Natural killer cell treated with Interleukin-12 subunit alpha and Interleukin-12 subunit beta and Interleukin-15 and Interleukin-18, amount 100 ng/mL, for 72 hours (primary cell): ENCODE measurements around the gene LRMDA. TPM values are rescaled to one million over a fixed set of nuclear protein-coding genes. Genes with fewer than 3 reads are reported as not detected.

Experiments
- ATAC-seq, 2 donors: fragments of 150-1000 bp; cut with Tn5 transposase in 1 of 2; sonication (Bioruptor Pico), chemical (Tn5 transposase) in 1 of 2; 2 replicates each; pipeline ENCODE4 v1.10.0; 2021
- DNase-seq: peaks from one replicate; pipeline ENCODE4 v3.0.0; 2022; ENCODE audit warnings: low spot score
- H3K27ac Mint-ChIP-seq, 2 donors: 1 replicate in 1 of 2; 2 replicates in 1 of 2; pipeline ENCODE4 v1.8.0; 2022; ENCODE audit warnings: mixed read lengths in 2 of 2, mild to moderate bottlenecking in 1 of 2, moderate library complexity in 1 of 2
- H3K27me3 Mint-ChIP-seq, 2 donors: 1 replicate in 1 of 2; 2 replicates in 1 of 2; pipeline ENCODE4 v1.8.0; 2022; ENCODE audit warnings: mixed read lengths in 2 of 2
- H3K36me3 Mint-ChIP-seq: one replicate; pipeline ENCODE4 v1.8.0; 2022; ENCODE audit warnings: mixed read lengths
- H3K4me1 Mint-ChIP-seq, 2 donors: 1 replicate in 1 of 2; 2 replicates in 1 of 2; pipeline ENCODE4 v1.8.0; 2022; ENCODE audit warnings: low read depth in 2 of 2, mixed read lengths in 2 of 2, mild to moderate bottlenecking in 1 of 2
- H3K4me3 Mint-ChIP-seq: one replicate; pipeline ENCODE4 v1.8.0; 2022; ENCODE audit warnings: mixed read lengths
- H3K9me3 Mint-ChIP-seq: 2 replicates; pipeline ENCODE4 v1.8.0; 2022; ENCODE audit warnings: mixed read lengths
- total RNA-seq, 2 donors: library from RNA; stranded (reverse); gene quantifications; one replicate each; pipeline ENCODE4 v1.2.3, GENCODE V29; 2022

The LRMDA gene
- total RNA-seq, 2 donors from 2014 or later, result 0.92 to 1.8 TPM

- DNase-seq, result no peak
- H3K9me3 Mint-ChIP-seq, result no peaks in the 10 kb centered on the region
- H3K4me1 Mint-ChIP-seq, result no peaks in the 10 kb centered on the region
- H3K27me3 Mint-ChIP-seq, result peaks cover 9 to 24% of the 10 kb centered on the region in 2 donors
- no peaks in the 10 kb centered on the region for H3K36me3 Mint-ChIP-seq
- H3K4me3 Mint-ChIP-seq, result no peak overlapping the region
- no peak for ATAC-seq
- no peak overlapping the region for H3K27ac Mint-ChIP-seq
These were observed 174.9 kb downstream of the LRMDA start for GRCh38 chr10:75606203-75606779.

GRCh38 chr10:75607576-75607975 lies 176.2 kb downstream of the LRMDA start:
- Mint-ChIP-seq H3K27ac (no peak overlapping the region), H3K27me3 (peaks cover 9 to 13% of the 10 kb centered on the region in 2 donors), H3K4me1 (no peaks in the 10 kb centered on the region), H3K9me3 (no peaks in the 10 kb centered on the region), H3K4me3 (no peak overlapping the region), H3K36me3 (no peaks in the 10 kb centered on the region)
- ATAC-seq (no peak), DNase-seq (no peak)

GRCh38 chr10:75610183-75610582 lies 178.8 kb downstream of the LRMDA start:
- Mint-ChIP-seq H3K27ac (no peak overlapping the region), H3K36me3 (no peaks in the 10 kb centered on the region), H3K9me3 (no peaks in the 10 kb centered on the region), H3K27me3 (peaks cover 18 to 27% of the 10 kb centered on the region in 2 donors), H3K4me3 (no peak overlapping the region), H3K4me1 (no peaks in the 10 kb centered on the region)
- DNase-seq (no peak), ATAC-seq (peak in 1 of 2 donors; percentile 53)

- no peaks in the 10 kb centered on the region for H3K4me1 Mint-ChIP-seq
- ATAC-seq (no peak), DNase-seq (no peak)
- H3K27ac Mint-ChIP-seq, result no peak overlapping the region
- H3K36me3 Mint-ChIP-seq, result no peaks in the 10 kb centered on the region
- peaks cover 18 to 27% of the 10 kb centered on the region in 2 donors for H3K27me3 Mint-ChIP-seq
- no peak overlapping the region for H3K4me3 Mint-ChIP-seq
- H3K9me3 Mint-ChIP-seq, result no peaks in the 10 kb centered on the region
These were observed 180.0 kb downstream of the LRMDA start for GRCh38 chr10:75611172-75611992.

- no peaks in the 10 kb centered on the region for H3K9me3 Mint-ChIP-seq
- H3K4me3 Mint-ChIP-seq, result no peak overlapping the region
- H3K36me3 Mint-ChIP-seq, result no peaks in the 10 kb centered on the region
- H3K4me1 Mint-ChIP-seq, result no peaks in the 10 kb centered on the region
- H3K27ac Mint-ChIP-seq, result no peak overlapping the region
- no peak for ATAC-seq
- DNase-seq, result no peak
- peaks cover 18 to 27% of the 10 kb centered on the region in 2 donors for H3K27me3 Mint-ChIP-seq
These were observed 180.6 kb downstream of the LRMDA start for GRCh38 chr10:75611993-75612372.

GRCh38 chr10:75612904-75613684 lies 181.7 kb downstream of the LRMDA start:
- H3K36me3 Mint-ChIP-seq, result no peaks in the 10 kb centered on the region
- no peaks in the 10 kb centered on the region for H3K4me1 Mint-ChIP-seq
- ATAC-seq, result no peak
- DNase-seq, result no peak
- H3K4me3 Mint-ChIP-seq, result no peak overlapping the region
- H3K9me3 Mint-ChIP-seq, result no peaks in the 10 kb centered on the region
- no peak overlapping the region for H3K27ac Mint-ChIP-seq
- peaks cover 22 to 35% of the 10 kb centered on the region in 2 donors for H3K27me3 Mint-ChIP-seq

- Mint-ChIP-seq H3K4me3 (no peak overlapping the region), H3K27ac (no peak overlapping the region), H3K27me3 (peaks cover 22 to 35% of the 10 kb centered on the region in 2 donors)
These were observed 182.5 kb downstream of the LRMDA start for GRCh38 chr10:75613685-75614504.

GRCh38 chr10:75616076-75616475 lies 184.7 kb downstream of the LRMDA start:
- H3K27me3 Mint-ChIP-seq, result peaks cover 16 to 23% of the 10 kb centered on the region in 2 donors
- no peaks in the 10 kb centered on the region for H3K9me3 Mint-ChIP-seq
- no peak for ATAC-seq
- H3K27ac Mint-ChIP-seq, result no peak overlapping the region
- no peak overlapping the region for H3K4me3 Mint-ChIP-seq
- no peaks in the 10 kb centered on the region for H3K4me1 Mint-ChIP-seq
- DNase-seq, result no peak
- no peaks in the 10 kb centered on the region for H3K36me3 Mint-ChIP-seq

More at GRCh38 chr10:75613685-75614504, 182.5 kb downstream of the LRMDA start:
- H3K9me3 Mint-ChIP-seq, result no peaks in the 10 kb centered on the region
- ATAC-seq (no peak), DNase-seq (no peak)
- H3K4me1 Mint-ChIP-seq, result no peaks in the 10 kb centered on the region
- H3K36me3 Mint-ChIP-seq, result no peaks in the 10 kb centered on the region

- no peaks in the 10 kb centered on the region for H3K36me3 Mint-ChIP-seq
- ATAC-seq, result peak in 1 of 2 donors; percentile 50
- DNase-seq, result no peak
- no peaks in the 10 kb centered on the region for H3K4me1 Mint-ChIP-seq
- H3K27ac Mint-ChIP-seq, result no peak overlapping the region
- no peak overlapping the region for H3K4me3 Mint-ChIP-seq
- H3K27me3 Mint-ChIP-seq, result peaks cover 20 to 23% of the 10 kb centered on the region in 2 donors
- H3K9me3 Mint-ChIP-seq, result no peaks in the 10 kb centered on the region
These were observed 185.6 kb downstream of the LRMDA start for GRCh38 chr10:75616874-75617478.

GRCh38 chr10:75617485-75618155 lies 186.2 kb downstream of the LRMDA start:
- Mint-ChIP-seq H3K4me3 (no peak overlapping the region), H3K36me3 (no peaks in the 10 kb centered on the region), H3K9me3 (no peaks in the 10 kb centered on the region), H3K27me3 (peaks cover 20 to 23% of the 10 kb centered on the region in 2 donors), H3K27ac (no peak overlapping the region), H3K4me1 (no peaks in the 10 kb centered on the region)
- ATAC-seq, result no peak
- DNase-seq, result no peak

GRCh38 chr10:75619635-75620034 lies 188.2 kb downstream of the LRMDA start:
- H3K4me3 Mint-ChIP-seq, result no peak overlapping the region
- H3K27me3 Mint-ChIP-seq, result peaks cover 8 to 9% of the 10 kb centered on the region in 2 donors
- H3K9me3 Mint-ChIP-seq, result no peaks in the 10 kb centered on the region
- no peaks in the 10 kb centered on the region for H3K4me1 Mint-ChIP-seq
- ATAC-seq, result peak in 1 of 2 donors; percentile 31
- no peak for DNase-seq
- no peak overlapping the region for H3K27ac Mint-ChIP-seq
- H3K36me3 Mint-ChIP-seq, result no peaks in the 10 kb centered on the region

GRCh38 chr10:75620356-75620755 lies 188.9 kb downstream of the LRMDA start:
- Mint-ChIP-seq H3K27me3 (peaks cover 7 to 8% of the 10 kb centered on the region in 2 donors), H3K9me3 (no peaks in the 10 kb centered on the region), H3K27ac (no peak overlapping the region), H3K4me3 (no peak overlapping the region), H3K36me3 (no peaks in the 10 kb centered on the region), H3K4me1 (no peaks in the 10 kb centered on the region)
- ATAC-seq (no peak), DNase-seq (no peak)
